ENCODE data around the gene ABI3.
"Not testable (repeated sequence)": the region's sequence is repeated elsewhere in the genome, so short reads cannot be mapped to it uniquely, and the experiment has no call there.

Gene ABI3

DNA sequence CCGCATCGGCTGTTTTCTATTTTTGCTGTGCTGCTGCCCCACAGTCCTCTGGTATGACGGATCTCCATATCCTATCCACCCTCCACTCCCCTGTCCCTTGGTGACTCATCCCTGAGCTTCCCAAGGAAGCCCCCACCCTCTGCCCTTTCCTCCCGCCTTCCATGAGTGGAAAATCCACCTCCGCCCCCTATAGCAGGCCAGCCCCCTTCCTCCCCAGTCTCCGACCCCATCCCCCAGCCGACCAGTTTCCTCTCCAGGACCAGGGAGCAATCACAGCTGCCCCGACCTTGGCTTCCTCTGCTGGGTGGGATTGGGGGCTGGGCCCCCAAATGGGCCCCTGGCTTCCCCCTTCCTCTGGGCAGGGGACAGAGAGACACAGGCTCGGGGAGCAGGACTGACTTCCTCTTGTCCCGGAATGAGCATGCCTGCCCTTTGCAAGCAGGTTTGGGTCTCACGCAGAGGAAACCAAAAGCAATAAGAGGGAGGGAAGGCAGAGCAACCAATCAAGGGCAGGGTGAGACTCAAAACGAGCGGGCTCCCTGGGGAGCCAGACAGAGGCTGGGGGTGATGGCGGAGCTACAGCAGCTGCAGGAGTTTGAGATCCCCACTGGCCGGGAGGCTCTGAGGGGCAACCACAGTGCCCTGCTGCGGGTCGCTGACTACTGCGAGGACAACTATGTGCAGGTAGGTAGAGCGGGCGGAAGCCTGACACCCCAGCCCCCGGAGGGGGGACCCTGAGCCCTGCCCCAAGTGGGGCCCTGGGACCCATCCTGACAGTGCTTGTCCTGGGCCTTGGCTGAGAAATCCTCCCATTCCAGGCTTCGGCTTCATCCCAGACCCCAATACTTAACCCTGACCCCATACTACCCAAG, at the start of gene ABI3, which contains the start of gene GNGT2:
TSS of gene ABI3 (plus strand) at position 550 of the 872 bp plus-strand sequence. CDS start at position 568, 18 bp downstream.
TSS of gene GNGT2 (minus strand) at position 417 of the 872 bp plus-strand sequence. CDS start 3,152 bp downstream, outside the sequence.
- no peak for DNase-seq

DNA sequence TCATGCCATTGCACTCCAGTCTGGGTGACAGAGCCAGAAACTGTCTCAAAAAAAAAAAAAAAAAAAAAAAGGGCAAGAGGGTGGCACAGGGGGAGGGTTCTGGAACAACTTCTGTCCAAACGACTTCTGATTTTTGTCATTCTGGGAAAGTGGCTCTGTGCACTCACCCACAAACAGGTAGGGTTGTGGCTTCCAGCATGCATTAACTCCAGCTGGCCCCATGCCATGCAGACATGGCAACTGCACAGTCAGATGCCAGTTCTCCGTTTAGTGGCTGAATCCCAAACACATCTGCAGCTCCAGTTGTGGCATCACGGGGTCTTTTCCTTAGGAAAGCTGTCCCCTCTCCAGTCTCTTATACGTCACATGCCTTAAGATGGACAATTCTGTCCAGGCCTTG, 47.6 kb upstream of the ABI3 start:
- no peak for DNase-seq

GRCh38 chr17:49165143-49165542, 45.4 kb upstream of the ABI3 start:
- DNase-seq: no peak

DNA sequence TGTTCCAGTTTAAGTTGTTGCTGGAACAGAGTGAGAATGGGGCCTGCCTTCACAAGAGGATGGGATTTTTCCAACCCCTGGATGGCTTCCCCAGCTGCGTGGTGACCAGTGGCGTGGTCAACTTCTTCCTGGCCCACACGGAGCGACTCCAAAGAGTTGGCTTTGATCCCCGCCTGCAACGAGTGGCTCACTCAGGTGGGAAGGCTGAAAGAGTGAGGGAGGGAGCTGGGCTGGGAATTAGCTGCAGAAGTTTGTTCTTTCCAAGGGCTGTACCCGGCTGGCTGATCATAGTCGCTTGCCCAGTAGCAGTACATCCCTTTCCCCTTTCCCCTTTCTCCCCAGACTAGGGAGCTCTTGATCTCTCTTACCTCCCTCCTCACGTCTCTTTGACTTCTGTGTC, 41.8 kb upstream of the ABI3 start:
- no peak for DNase-seq

GRCh38 chr17:49170216-49170615, 40.3 kb upstream of the ABI3 start:
- DNase-seq: no peak

DNA sequence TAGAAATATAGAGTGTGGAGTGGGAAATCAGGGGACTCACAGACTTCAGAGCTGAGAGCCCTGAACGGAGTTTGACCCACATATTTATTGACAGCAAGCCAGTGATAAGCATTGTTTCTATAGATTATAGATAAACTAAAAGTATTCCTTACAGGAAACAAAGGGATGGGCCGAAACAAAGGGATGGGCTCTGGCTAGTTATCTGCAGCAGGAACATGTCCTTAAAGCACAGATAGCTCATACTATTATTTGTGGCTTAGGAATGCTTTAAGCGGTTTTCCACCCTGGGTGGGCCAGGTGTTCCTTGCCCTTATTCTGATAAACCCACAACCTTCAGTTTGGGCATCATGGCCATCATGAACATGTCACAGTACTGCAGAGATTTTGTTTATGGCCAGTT, 39.8 kb upstream of the ABI3 start:
- not testable (repeated sequence) for DNase-seq

- DNase-seq: not testable (repeated sequence)
Measured at GRCh38 chr17:49175978-49176377, 34.5 kb upstream of the ABI3 start.

GRCh38 chr17:49180303-49180702, 30.2 kb upstream of the ABI3 start:
- peak; percentile 34 for DNase-seq

DNA sequence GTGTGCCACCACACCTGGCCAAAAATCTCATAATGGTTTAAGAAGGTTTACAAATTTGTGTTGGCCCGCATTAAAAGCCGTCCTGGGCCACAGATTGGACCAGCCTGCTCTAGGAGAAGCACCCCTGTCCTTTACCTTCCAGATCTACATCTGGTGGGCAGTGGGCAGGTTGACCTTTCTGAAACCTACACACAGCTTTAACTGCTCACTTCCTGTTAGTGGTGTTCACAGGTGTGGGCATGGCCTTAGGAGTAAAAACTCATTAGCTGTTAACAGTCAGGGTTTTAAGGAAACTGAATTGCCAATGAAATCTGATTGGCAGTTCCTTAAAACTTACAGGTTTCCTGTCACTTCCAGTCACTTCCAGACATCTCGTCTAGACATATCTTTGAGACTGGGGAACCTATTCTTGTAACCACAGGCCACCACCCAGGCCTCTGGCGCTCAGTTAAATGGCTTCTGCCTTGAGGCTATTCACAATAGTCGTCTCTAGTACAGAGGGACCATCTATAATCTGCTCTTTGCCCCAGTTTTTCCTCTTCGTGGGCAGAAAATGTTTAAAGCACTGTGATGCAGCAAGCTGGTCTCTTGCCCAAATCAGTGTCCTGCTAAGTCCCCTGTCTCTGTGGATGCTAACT, 29.4 kb upstream of the ABI3 start:
- DNase-seq: no peak

GRCh38 chr17:49183341-49183740, 27.2 kb upstream of the ABI3 start:
- DNase-seq: no peak

GRCh38 chr17:49183801-49184200, 26.7 kb upstream of the ABI3 start:
- DNase-seq: no peak

DNA sequence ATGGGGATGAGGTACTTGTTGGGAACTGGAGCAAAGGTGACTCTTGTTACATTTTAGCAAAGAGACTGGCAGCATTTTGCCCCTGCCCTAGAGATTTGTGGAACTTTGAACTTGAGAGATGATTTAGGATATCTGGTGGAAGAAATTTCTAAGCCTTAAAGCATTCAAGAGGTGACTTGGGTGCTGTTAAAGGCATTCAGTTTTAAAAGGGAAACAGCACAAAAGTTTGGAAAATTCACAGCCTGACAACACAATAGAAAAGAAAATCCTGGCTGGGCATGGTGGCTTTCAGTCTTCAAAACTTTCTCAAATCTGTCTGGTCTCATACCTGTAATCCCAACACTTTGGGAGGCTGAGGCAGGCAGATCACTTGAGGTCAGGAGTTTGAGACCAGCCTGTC, 26.0 kb upstream of the ABI3 start:
- DNase-seq: not testable (repeated sequence)

GRCh38 chr17:49185381-49185780, 25.1 kb upstream of the ABI3 start:
- DNase-seq: not testable (repeated sequence)

DNA sequence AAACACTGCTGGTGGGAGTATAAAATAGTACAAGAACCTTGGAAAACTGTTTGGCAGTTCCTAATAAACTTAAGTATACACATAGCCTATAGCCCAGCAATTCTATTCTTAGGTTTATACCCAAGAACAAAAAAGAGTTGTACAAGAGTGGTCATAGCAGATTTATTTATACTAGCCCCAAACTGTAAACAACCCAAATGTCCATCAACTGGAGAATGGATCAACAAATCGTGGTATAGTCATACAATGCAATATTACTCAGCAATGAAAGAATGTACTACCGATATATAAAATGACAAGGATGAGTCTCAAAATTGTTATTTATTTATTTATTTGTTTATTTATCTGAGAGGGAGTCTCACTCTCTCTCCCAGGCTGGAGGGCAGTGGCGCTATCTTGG, 23.2 kb upstream of the ABI3 start:
- DNase-seq: no peak

DNA sequence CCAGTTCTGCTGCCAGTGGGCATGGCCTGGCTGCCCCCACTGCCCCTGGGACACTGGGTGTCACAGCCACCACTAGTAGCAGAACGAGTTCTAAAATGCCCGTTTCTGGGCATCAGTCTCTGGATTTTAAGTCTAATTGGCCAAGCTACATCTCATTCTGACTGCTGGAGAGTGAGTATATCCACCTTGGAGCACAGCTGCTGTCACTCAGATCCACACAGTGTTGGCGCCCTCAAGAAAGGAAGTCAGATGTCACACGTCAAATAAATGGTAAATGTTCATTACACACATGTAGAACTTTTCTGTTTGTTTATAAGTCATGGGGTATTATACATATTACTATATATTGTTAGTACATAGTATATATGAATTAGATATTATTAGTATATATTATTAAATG, 19.6 kb upstream of the ABI3 start:
- DNase-seq: peak; percentile 1

GRCh38 chr17:49191409-49191916, 19.0 kb upstream of the ABI3 start:
- DNase-seq: no peak

GRCh38 chr17:49191917-49192741, 18.4 kb upstream of the ABI3 start:
- peak; percentile 90 for DNase-seq

DNA sequence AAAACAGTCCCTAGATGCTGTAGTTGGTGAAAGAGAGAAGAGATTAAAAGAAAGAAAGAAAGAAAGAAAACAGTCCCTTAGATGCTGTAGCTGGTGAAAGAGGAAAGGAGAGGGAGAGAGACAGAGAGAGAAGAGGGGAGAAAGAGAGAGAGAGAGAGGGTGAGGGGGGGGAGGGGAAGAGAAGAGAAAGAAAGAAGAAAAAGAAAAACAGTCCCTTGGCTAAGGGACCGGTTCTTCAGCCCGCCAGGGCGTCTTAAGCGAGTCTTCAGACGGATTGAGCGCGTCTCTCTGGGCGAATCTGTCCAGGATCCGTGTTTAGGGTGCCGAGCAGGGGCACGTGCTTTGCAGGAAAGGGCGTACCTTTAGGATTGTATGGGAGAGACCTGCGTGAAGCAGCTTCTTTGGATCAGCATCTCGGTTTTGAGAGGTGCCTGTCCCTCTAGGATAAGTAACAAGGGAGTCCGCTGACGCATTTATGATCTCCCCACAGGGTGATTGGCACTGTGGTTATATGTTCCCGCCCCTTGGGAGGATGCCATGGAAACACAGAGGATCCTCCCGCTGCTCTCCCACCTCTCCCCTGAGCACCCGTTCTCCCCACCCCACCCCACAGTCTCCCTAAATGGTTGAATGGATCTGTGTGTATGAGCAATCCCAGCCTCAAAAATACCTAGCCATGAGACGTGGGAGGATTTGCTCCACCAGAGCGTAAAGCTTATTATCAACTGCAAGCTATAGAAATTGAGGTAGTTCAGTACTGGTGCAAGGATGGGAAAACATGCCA, 16.8 kb upstream of the ABI3 start:
- peak; percentile 63 for DNase-seq

- DNase-seq: no peak
Measured at GRCh38 chr17:49194297-49194607, 16.3 kb upstream of the ABI3 start.

GRCh38 chr17:49195751-49196150, 14.8 kb upstream of the ABI3 start:
- no peak for DNase-seq

DNA sequence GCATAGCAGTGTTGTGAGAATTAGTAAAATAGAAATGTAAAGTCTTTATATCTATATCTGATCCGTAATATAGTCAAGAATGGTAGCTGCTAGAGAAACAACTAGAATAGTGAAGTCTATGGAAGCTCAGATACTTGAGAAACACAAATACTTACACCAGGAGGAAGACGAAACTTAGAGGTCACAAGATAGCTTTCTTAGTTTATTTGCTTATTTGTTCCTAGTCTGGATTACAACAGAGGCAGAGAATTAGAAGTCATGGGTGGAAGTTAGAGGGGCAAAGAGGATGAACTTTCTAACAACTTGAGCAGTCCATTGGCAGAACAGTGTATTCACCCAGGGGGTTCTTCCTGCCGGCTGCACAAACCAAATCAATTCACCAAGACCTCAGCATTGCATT, 14.0 kb upstream of the ABI3 start:
- DNase-seq: no peak

DNA sequence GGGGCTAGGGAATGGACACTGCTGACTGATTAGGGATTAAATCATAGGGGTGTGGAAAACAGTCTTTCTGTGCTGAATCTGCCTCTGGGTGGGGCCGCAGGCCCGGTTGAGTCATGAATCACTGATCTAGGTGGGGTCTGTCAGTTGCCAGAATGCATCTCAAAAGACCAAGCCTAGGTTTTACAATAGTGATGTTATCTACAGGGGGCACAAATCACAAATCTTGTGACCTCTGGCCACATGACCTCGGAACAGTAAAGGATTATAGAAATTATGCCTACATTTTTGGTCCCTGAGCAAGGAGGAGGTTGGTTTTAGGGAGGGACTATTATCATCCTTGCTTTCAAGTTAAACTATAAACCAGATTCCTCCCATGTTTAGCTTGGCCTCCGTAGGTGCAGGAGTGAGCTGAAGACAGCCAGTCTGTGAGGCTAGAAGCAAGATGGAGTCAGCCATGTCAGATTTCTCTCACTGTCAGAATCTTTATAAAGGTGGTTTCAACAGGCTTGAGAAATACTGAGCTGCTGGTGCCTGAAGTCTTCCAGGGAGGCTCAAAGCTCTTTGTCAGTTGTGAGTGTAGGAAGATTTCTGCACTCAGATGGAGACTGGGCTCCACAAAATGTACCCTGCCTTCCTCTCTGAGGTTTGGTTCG, 13.0 kb upstream of the ABI3 start:
- no peak for DNase-seq

All from NCI-H2171 treated with DMSO at 0.1 percent for 48 hours (cell line).